ENCODE data around the gene SELENOP.

- TF ChIP-seq CTCF (conservative IDR thresholded peaks at IDR 0.05; ENCODE audit: low read depth, low read length) (no peak), EZH2 (IDR thresholded peaks at IDR 0.05; ENCODE audit: borderline replicate concordance, low read depth, low read length, poor library complexity, severe bottlenecking) (no peak)
Measured at GRCh38 chr5:42781584-42781983, 30.1 kb downstream of the SELENOP start.
